ENCODE results near the gene FNDC3B. TPM values are rescaled to one million over a fixed set of nuclear protein-coding genes. Genes with fewer than 3 reads are reported as not detected.

FNDC3B gene
- total and polyA plus RNA-seq, 2 of the 8 experiments (the other 6 are each of a cell fraction or from before 2014, with no cell fraction given), result 14.1 to 44.4 TPM

DNA sequence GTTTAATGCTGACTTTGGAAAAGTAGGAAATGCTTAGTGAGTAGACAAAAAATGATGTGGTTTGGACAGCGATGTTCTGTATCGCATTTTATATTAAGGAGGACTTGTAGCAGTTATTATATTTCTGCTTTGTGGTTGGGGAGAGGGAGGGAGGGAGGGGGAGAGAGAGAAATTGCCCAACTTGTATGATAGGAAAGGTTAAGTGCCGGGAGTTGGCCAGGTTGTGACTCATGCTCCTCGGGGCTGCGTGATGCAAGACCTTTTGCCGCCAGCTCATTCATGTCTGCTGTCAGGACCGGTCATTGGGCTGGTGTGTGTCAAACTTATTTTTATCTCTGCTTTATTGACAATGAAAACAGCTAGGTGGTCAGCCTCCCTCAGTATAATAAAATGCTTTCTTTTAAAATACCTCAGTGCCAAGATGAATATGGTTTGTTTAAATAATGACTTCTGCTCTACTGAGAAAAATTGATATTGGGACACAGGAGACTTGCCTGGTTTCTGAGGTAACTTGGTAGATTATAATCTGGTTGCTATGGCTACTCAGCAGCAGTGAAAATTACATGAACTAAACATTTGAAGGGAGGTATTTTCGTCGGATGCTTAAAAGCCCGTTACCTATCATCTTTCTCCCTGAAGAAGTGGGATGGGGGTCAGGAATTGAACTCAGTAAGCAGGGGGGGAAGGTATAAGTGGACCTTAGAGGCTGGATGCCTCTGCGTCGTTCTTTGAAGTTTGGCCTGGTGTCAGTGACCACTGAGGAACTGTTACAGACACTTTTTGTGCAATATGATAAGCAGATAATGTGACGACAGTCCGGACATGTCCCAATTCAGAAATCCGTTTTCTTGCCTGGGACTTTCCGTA lies 90.7 kb downstream of the FNDC3B start:
- no peak overlapping the region for H4K91ac ChIP-seq (replicated peaks; ENCODE audit: insufficient read length, low read length)
- no peaks in the 10 kb centered on the region for H4K20me1 ChIP-seq (replicated peaks in 1 of 2; ENCODE audit: control insufficient read depth in 1 of 2, insufficient read depth in 2 of 2, low read length in 2 of 2)
- no peaks in the 10 kb centered on the region for H3K27me3 ChIP-seq (replicated peaks in 1 of 4; ENCODE audit: control insufficient read depth in 3 of 4, extremely low read depth in 1 of 4, insufficient read depth in 3 of 4, low read length in 3 of 4)
- H3K79me1 ChIP-seq (ENCODE audit: low read depth, low read length), result peaks cover 5% of the 10 kb centered on the region; the same call in 1 of the 2 replicates
- H3K9ac ChIP-seq (replicated peaks in 1 of 4; ENCODE audit: extremely low read depth in 1 of 4, low read depth in 3 of 4, low read length in 3 of 4), result no peak overlapping the region
- ChIA-PET CTCF (ENCODE audit: partially characterized antibody) (interaction anchor here (1.1 to 1.5 kb wide), 2 partner anchors 11 to 202 kb away, joined by 3 read pairs; no protein-coding TSS in a partner anchor), POLR2A (ENCODE audit: partially characterized antibody) (no interaction called here)
- no peak overlapping the region for H2BK5ac ChIP-seq (ENCODE audit: low read depth, low read length)
- H3K4me2 ChIP-seq (ENCODE audit: insufficient read depth in 1 of 2, low read depth in 2 of 2, low read length in 2 of 2), result no peak overlapping the region
- no peak overlapping the region; the same call in 1 of the 2 replicates for H2BK12ac ChIP-seq (ENCODE audit: low read depth, low read length)
- no peak overlapping the region for H3K27ac ChIP-seq (ENCODE audit: low read depth, low read length)
- H2AFZ ChIP-seq (ENCODE audit: low read length), result no peak overlapping the region
- H3K79me2 ChIP-seq (ENCODE audit: control insufficient read depth in 1 of 2, insufficient read depth in 2 of 2, low read length in 2 of 2), result peaks cover 0 to 65% of the 10 kb centered on the region in 2 experiments
- peak overlapping the region; percentile 47 for H2BK120ac ChIP-seq (replicated peaks; ENCODE audit: low read depth, low read length)
- H3K4me3 ChIP-seq (ENCODE audit: extremely low read depth in 1 of 4, insufficient read depth in 2 of 4, low read depth in 3 of 4, low read length in 4 of 4), result no peak overlapping the region
- TF ChIP-seq JUND (IDR thresholded peaks at IDR 0.05; ENCODE audit: low read length) (peak; percentile 32; the same call in 1 of the 2 replicates), RNF2 (IDR thresholded peaks at IDR 0.05; ENCODE audit: borderline replicate concordance, low read depth, low read length, missing control alignments, poor library complexity, severe bottlenecking) (no peak)
- H2BK20ac ChIP-seq (ENCODE audit: low read length), result no peak overlapping the region
- WGBS, 2 experiments (ENCODE audit: extremely low coverage in 1 of 2, insufficient coverage in 1 of 2, insufficient read length in 1 of 2, insufficient replicate concordance in 2 of 2, low coverage in 1 of 2, low lambda C conversion rate in 2 of 2, missing lambda C conversion rate in 1 of 2), result 91% methylated on average over 16 of the region's 16 CpGs; no CpG with 5 or more reads in 1 of the 2 experiments
- H3K23ac ChIP-seq (ENCODE audit: insufficient read length), result no peak overlapping the region
- DNase-seq (ENCODE audit: low read depth in 1 of 2, low spot score in 2 of 2) (no peak), FAIRE-seq (no peak)
- H3K4me1 ChIP-seq (replicated peaks in 1 of 4; ENCODE audit: control insufficient read depth in 3 of 4, insufficient read depth in 4 of 4, low read length in 3 of 4), result peaks cover 0 to 6% (median 4%) of the 10 kb centered on the region in 4 experiments; a peak in 6 of 7 replicates
- no peak overlapping the region for H2BK15ac ChIP-seq (ENCODE audit: low read length)
- no peak overlapping the region for H4K8ac ChIP-seq (ENCODE audit: extremely low read depth, insufficient read depth, low read length)
- H3K36me3 ChIP-seq (ENCODE audit: control insufficient read depth in 2 of 4, insufficient read depth in 4 of 4, low read length in 3 of 4), result peaks cover 0 to 3% (median 1%) of the 10 kb centered on the region in 4 experiments; a peak in 3 of 8 replicates
- no peaks in the 10 kb centered on the region for H3K9me3 ChIP-seq (ENCODE audit: insufficient read depth in 2 of 2, low read depth in 1 of 2, low read length in 1 of 2)
- H3K14ac ChIP-seq (ENCODE audit: insufficient read length), result no peak overlapping the region
- H3K18ac ChIP-seq (ENCODE audit: extremely low read depth, low read length), result no peak overlapping the region
- no peak overlapping the region for H3K4ac ChIP-seq (replicated peaks; ENCODE audit: insufficient read length, low read depth, low read length)
- H4K5ac ChIP-seq (ENCODE audit: insufficient read length, low read depth, low read length), result no peak overlapping the region
- no peak overlapping the region for H2AK5ac ChIP-seq (ENCODE audit: low read depth, low read length)
- no peak overlapping the region for H3K56ac ChIP-seq (replicated peaks; ENCODE audit: insufficient read length, low read depth, low read length)
- no peaks in the 10 kb centered on the region for H3K23me2 ChIP-seq (ENCODE audit: low read depth, low read length)
